Nephron progenitor cell (in vitro differentiated cells): ENCODE data around the gene ATP1B3.

Experiments
- DNase-seq: peaks from one replicate; pipeline ENCODE4 v3.0.0; 2021
- H3K27ac Mint-ChIP-seq: 2 replicates; pipeline ENCODE4 v1.8.0; 2021; ENCODE audit warnings: mild to moderate bottlenecking, moderate library complexity, mixed read lengths
- H3K27me3 Mint-ChIP-seq: 2 replicates; pipeline ENCODE4 v1.8.0; 2021; ENCODE audit warnings: mild to moderate bottlenecking, low read depth, mixed read lengths; ENCODE audit not compliant: poor library complexity
- H3K36me3 Mint-ChIP-seq: 2 replicates; pipeline ENCODE4 v1.8.0; 2021; ENCODE audit warnings: low read depth, mixed read lengths
- H3K4me1 Mint-ChIP-seq: 2 replicates; pipeline ENCODE4 v1.8.0; 2021; ENCODE audit warnings: mixed read lengths
- H3K4me3 Mint-ChIP-seq: 2 replicates; pipeline ENCODE4 v1.8.0; 2021; ENCODE audit warnings: mild to moderate bottlenecking, moderate library complexity, mixed read lengths
- H3K9me3 Mint-ChIP-seq: 2 replicates; pipeline ENCODE4 v1.8.0; 2021; ENCODE audit warnings: mild to moderate bottlenecking, moderate library complexity, mixed read lengths
- CTCF ChIP-seq: fragments of 200-600 bp; sonication (generic); IDR thresholded peaks from 2 replicates; pipeline ENCODE4 v1.5.0; 2021; ENCODE audit warnings: antibody characterized with exemption

ATP1B3 gene

GRCh38 chr3:141875374-141875892 lies 1.0 kb upstream of the ATP1B3 start:
- Mint-ChIP-seq H3K27ac (peak overlapping the region; percentile 96), H3K36me3 (no peaks in the 10 kb centered on the region), H3K27me3 (peaks cover 11% of the 10 kb centered on the region), H3K4me1 (peaks cover 30% of the 10 kb centered on the region), H3K4me3 (peak overlapping the region; percentile 92), H3K9me3 (no peaks in the 10 kb centered on the region)
- peak; percentile 81 for TF ChIP-seq CTCF
- DNase-seq: peak; percentile 86

GRCh38 chr3:141875893-141876380 lies 506 bp upstream of the ATP1B3 start:
- Mint-ChIP-seq H3K36me3 (no peaks in the 10 kb centered on the region), H3K9me3 (no peaks in the 10 kb centered on the region), H3K27me3 (peaks cover 11% of the 10 kb centered on the region), H3K4me1 (peaks cover 30% of the 10 kb centered on the region), H3K4me3 (peak overlapping the region; percentile 92), H3K27ac (peak overlapping the region; percentile 96)
- peak; percentile 62 for DNase-seq
- TF ChIP-seq CTCF: no peak

DNA sequence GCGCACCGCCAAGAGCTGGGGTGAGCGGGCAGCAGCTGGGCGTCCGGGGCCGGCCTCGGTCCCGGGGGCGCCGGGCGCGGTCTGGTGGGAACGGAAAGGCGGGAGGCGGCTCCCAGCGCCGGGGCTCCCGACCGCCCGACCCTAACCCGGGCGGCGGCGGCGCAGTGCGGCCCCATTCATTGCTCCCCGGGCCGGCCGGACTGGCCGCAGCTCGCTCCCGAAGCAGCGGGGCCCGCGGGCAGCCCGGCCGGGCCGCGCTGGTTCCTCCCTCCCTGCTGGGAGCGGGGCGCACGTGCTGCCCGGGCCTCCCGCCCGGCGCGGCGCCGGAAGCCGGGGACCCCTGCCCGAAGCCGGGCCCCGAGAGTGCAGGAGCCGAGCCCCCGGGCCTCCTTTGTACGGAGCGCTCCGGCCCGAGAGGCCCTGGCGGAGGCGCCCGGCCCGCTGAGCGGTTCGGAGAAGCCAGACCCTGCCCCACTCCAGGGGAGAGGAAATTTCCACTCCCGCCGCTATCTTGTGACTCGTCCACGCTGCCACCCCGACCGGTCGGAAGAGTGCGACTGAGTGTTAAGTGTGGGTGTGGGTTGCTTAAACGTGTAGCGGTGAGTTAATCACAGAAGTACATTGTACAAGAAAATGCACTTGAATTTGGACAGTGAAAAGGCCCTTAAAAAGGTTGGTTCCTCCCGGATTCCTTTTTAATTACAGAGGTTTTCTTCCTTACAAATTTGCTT lies 613 bp downstream of the ATP1B3 start:
- no peak for TF ChIP-seq CTCF
- peak; percentile 58 for DNase-seq
- H3K4me1 Mint-ChIP-seq: peaks cover 39% of the 10 kb centered on the region
- H3K4me3 Mint-ChIP-seq: peak overlapping the region; percentile 93
- H3K27me3 Mint-ChIP-seq: peaks cover 11% of the 10 kb centered on the region
- H3K9me3 Mint-ChIP-seq: no peaks in the 10 kb centered on the region
- peak overlapping the region; percentile 89 for H3K27ac Mint-ChIP-seq
- H3K36me3 Mint-ChIP-seq: no peaks in the 10 kb centered on the region

- peaks cover 12% of the 10 kb centered on the region for H3K27me3 Mint-ChIP-seq
- no peak for TF ChIP-seq CTCF
- no peaks in the 10 kb centered on the region for H3K9me3 Mint-ChIP-seq
- peaks cover 39% of the 10 kb centered on the region for H3K4me1 Mint-ChIP-seq
- peaks cover 6% of the 10 kb centered on the region for H3K36me3 Mint-ChIP-seq
- peak overlapping the region; percentile 89 for H3K27ac Mint-ChIP-seq
- peak overlapping the region; percentile 93 for H3K4me3 Mint-ChIP-seq
- DNase-seq: no peak
Measured at GRCh38 chr3:141877911-141878310, 1.5 kb downstream of the ATP1B3 start.

DNA sequence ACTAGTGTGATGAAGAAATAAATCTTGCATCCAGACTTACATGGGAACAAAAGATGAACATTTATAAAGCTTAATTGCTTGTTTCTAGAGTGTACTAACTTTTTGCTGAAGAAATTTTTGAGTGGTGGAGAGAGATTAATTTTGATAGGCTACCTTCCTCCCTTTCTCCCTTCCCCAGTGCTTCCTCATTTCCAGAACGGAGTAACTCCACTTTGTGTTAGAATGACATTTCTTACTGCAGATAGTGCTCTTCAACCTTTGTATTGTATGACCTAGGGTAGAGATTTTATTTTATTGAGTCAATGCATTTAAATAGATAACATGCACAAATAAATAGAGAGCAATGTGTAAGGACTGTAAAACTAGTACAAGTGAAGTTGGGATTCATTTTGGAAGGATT lies 1.9 kb downstream of the ATP1B3 start:
- H3K9me3 Mint-ChIP-seq: no peaks in the 10 kb centered on the region
- peaks cover 8% of the 10 kb centered on the region for H3K36me3 Mint-ChIP-seq
- no peak for DNase-seq
- H3K27me3 Mint-ChIP-seq: peaks cover 14% of the 10 kb centered on the region
- H3K4me3 Mint-ChIP-seq: peak overlapping the region; percentile 93
- H3K4me1 Mint-ChIP-seq: peaks cover 39% of the 10 kb centered on the region
- peak overlapping the region; percentile 66 for H3K27ac Mint-ChIP-seq
- no peak for TF ChIP-seq CTCF
